AG04449 (cell line): Measurements from ENCODE around the gene TMEM221.

ENCODE experiments used
- CTCF ChIA-PET: fragments of 350-600 bp; formaldehyde crosslinking; extraction: SDS; loops from one replicate; lab custom pipeline; 2021; ENCODE audit warnings: antibody characterized with exemption; lab: Yijun Ruan, JAX
- POLR2A ChIA-PET: fragments of 400-600, 350-600 bp; formaldehyde crosslinking; extraction: SDS; loops from one replicate; lab custom pipeline; 2020; ENCODE audit warnings: antibody characterized with exemption, inconsistent platforms; lab: Yijun Ruan, JAX
- DNase-seq: peaks from one replicate; pipeline ENCODE4 v3.0.0-alpha.2; 2010; ENCODE audit warnings: low read depth, low spot score
- H3K4me3 ChIP-seq: 2 replicates; pipeline ENCODE4 v1.5.1; 2011; ENCODE audit warnings: low read depth, mild to moderate bottlenecking, control low read depth, low read length
- TF ChIP-seq, protein P1 (sequence below): IDR thresholded peaks from one replicate; pipeline ENCODE4 v1.5.1; 2011; ENCODE audit warnings: mild to moderate bottlenecking, moderate library complexity, low read length, control low read depth, inconsistent platforms; ENCODE audit not compliant: insufficient read depth; ENCODE audit errors: missing control alignments

Gene TMEM221

DNA sequence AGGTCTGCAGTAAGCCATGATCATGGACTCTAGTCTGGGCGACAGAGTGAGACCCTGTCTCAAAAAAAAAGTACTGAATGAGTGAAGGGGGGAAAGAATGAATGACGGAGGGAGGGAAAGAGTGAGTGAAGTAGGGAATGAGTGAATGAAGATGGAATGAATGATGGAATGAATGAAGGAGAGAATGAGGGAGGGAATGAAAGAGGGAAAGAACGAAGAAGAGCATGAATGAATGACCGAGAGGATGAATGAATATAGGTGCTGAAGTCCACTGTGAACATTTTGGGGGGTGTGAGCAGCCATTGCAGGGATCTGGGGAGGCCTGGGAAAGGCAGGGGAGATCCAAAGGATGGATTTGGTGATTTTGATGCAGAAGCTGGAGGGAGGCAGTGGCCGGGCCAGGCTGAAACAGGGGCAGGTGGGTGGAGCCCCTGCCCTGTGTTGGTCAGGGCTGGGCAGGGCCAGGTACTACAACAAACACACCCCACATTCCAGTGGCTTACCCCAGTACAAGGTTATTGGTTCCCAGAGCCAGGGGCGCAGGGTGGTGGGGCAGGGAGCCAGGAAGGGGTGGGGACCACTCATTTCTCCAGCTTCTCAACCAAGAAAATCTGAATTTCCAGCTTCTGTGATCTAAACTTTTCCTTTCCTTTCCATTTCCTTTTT lies 36.2 kb upstream of the TMEM221 start:
- CTCF ChIA-PET, result interaction anchor here (0.8 to 3.7 kb wide), 2 partner anchors 10 to 12 kb away, joined by 3 to 13 read pairs; no protein-coding TSS in a partner anchor
- DNase-seq, result no peak

DNA sequence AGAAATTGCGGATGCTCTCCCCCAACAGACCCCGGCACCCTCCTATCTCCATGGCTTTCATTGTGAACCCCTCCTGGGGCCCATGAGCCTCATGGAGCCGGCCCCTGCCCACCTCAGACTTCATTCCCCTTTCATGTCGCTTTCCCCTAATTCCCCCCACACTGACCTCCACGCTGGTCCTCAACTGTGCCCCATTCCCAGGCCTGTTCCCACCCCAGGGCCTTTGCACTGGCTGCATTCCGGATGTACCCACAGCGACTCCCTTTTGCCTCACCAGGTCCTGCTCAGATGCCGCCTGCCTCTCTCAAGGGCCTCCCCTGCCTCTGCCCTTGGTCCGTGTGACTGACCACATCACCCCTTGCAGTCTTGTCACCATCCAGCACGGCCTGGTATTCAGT lies 35.1 kb upstream of the TMEM221 start:
- H3K4me3 ChIP-seq, result no peak overlapping the region
- TF ChIP-seq, protein P1, sequence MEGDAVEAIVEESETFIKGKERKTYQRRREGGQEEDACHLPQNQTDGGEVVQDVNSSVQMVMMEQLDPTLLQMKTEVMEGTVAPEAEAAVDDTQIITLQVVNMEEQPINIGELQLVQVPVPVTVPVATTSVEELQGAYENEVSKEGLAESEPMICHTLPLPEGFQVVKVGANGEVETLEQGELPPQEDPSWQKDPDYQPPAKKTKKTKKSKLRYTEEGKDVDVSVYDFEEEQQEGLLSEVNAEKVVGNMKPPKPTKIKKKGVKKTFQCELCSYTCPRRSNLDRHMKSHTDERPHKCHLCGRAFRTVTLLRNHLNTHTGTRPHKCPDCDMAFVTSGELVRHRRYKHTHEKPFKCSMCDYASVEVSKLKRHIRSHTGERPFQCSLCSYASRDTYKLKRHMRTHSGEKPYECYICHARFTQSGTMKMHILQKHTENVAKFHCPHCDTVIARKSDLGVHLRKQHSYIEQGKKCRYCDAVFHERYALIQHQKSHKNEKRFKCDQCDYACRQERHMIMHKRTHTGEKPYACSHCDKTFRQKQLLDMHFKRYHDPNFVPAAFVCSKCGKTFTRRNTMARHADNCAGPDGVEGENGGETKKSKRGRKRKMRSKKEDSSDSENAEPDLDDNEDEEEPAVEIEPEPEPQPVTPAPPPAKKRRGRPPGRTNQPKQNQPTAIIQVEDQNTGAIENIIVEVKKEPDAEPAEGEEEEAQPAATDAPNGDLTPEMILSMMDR, result no peak
- ChIA-PET CTCF (interaction anchor here (3.8 kb wide), 1 partner anchor 13 kb away, joined by 25 read pairs; no protein-coding TSS in a partner anchor), POLR2A (no interaction called here)
- DNase-seq, result no peak

More for the DNA sequence above, 36.2 kb upstream of the TMEM221 start:
- TF ChIP-seq, protein P1, result no peak
- POLR2A ChIA-PET, result no interaction called here
- no peak overlapping the region for H3K4me3 ChIP-seq

GRCh38 chr19:17482877-17483604 lies 34.6 kb upstream of the TMEM221 start:
- ChIA-PET POLR2A (no interaction called here), CTCF (interaction anchor here (3.8 kb wide), 1 partner anchor 13 kb away, joined by 25 read pairs; no protein-coding TSS in a partner anchor)
- no peak for DNase-seq
- H3K4me3 ChIP-seq, result no peak overlapping the region
- TF ChIP-seq, protein P1, result no peak

DNA sequence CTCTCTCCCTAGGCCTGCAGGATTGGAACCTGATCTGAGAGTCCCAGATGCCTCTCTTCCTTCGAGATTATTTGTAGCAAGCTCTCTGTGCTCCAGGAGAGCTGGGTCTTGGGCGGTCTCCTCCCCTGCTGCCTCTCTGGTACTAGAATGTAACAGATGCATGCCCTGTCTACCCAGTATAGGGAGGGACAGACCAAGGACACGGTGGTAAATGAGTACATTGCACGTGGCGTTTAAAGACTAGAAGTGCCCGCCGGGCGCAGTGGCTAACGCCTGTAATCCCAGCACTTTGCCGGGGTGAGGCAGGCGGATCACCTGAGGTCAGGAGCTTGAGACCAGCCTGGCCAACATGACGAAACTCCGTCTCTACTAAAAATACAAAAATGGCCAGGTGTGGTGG lies 33.5 kb upstream of the TMEM221 start:
- no peak overlapping the region for H3K4me3 ChIP-seq
- CTCF ChIA-PET, result interaction anchor here (3.8 kb wide), 1 partner anchor 14 kb away, joined by 25 read pairs; no protein-coding TSS in a partner anchor
- POLR2A ChIA-PET, result no interaction called here
- TF ChIP-seq, protein P1, result no peak
- DNase-seq, result no peak

- CTCF ChIA-PET, result interaction anchor here (0.8 to 3.6 kb wide), 2 partner anchors 15 to 17 kb away, joined by 3 to 22 read pairs; no protein-coding TSS in a partner anchor
- TF ChIP-seq, protein P1, result no peak
- POLR2A ChIA-PET, result interaction anchor here (1.1 kb wide), 1 partner anchor 32 kb away, joined by 3 read pairs; the partner anchor contains the start of gene PGLS
Measured at GRCh38 chr19:17479325-17479791, 30.9 kb upstream of the TMEM221 start.

More at GRCh38 chr19:17479325-17479791, 30.9 kb upstream of the TMEM221 start:
- DNase-seq, result no peak
- H3K4me3 ChIP-seq, result no peak overlapping the region
